NB4 (cell line): ENCODE measurements around the gene TUBA4B.

Experiments used
- POLR2A ChIP-seq: IDR thresholded peaks from 2 replicates; pipeline ENCODE4 v1.6.1; 2011; ENCODE audit warnings: mild to moderate bottlenecking; ENCODE audit not compliant: insufficient read length; ENCODE audit errors: extremely low read depth
- TF ChIP-seq, protein P1 (sequence below): IDR thresholded peaks from one replicate; pipeline ENCODE4 v1.5.1; 2012; ENCODE audit warnings: low read depth, low read length
- TF ChIP-seq, protein P2 (sequence below): IDR thresholded peaks from 2 replicates; pipeline ENCODE4 v1.6.1; 2011; ENCODE audit warnings: low read depth, low read length

DNA sequence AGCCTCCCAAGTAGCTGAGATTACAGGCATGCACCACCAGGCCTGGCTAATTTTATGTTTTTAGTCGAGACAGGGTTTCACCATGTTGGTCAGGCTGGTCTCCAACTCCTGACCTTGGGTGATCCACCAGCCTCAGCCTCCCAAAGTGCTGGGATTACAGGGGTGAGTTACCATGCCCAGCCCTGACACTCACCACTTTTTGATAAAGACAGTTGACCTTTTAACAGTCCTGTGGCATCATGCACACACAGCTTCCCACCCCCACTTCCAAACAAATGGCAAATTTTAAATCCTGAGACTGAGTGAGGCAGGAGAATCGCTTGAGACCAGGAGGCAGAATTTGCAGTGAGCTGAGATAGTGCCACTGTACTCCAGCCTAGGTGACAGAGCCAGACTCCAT is 20.0 kb downstream of the TUBA4B start:
- TF ChIP-seq, protein P1, sequence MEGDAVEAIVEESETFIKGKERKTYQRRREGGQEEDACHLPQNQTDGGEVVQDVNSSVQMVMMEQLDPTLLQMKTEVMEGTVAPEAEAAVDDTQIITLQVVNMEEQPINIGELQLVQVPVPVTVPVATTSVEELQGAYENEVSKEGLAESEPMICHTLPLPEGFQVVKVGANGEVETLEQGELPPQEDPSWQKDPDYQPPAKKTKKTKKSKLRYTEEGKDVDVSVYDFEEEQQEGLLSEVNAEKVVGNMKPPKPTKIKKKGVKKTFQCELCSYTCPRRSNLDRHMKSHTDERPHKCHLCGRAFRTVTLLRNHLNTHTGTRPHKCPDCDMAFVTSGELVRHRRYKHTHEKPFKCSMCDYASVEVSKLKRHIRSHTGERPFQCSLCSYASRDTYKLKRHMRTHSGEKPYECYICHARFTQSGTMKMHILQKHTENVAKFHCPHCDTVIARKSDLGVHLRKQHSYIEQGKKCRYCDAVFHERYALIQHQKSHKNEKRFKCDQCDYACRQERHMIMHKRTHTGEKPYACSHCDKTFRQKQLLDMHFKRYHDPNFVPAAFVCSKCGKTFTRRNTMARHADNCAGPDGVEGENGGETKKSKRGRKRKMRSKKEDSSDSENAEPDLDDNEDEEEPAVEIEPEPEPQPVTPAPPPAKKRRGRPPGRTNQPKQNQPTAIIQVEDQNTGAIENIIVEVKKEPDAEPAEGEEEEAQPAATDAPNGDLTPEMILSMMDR = no peak
- TF ChIP-seq, protein P2, sequence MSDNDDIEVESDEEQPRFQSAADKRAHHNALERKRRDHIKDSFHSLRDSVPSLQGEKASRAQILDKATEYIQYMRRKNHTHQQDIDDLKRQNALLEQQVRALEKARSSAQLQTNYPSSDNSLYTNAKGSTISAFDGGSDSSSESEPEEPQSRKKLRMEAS = no peak
- no peak for TF ChIP-seq POLR2A
